Left cardiac atrium (tissue), 4 donors: ENCODE measurements around the gene SLC25A42. TPM values are rescaled to one million over a fixed set of nuclear protein-coding genes. Genes with fewer than 3 reads are reported as not detected.

ENCODE experiments used
- ATAC-seq, 2 donors: fragments of 200-7000 bp; cut with Tn5 transposase; one replicate each; pipeline ENCODE4 v1.9.1; 2020; ENCODE audit warnings: mild to moderate bottlenecking in 2 of 2, moderate library complexity in 2 of 2
- DNase-seq: peaks from one replicate; pipeline ENCODE4 v3.0.0-alpha.2; 2020
- intact Hi-C, 2 donors: fragments of 100-400 bp; cut with DNase I; formaldehyde crosslinking; loops; one replicate each; pipeline versions ENCODE4 v1.14.1 to v1.15.1; 2022 to 2023
- total RNA-seq, 2 donors: library from RNA; stranded (reverse); fragmentation: NEBNext Ultra II Directional; extraction: Animal tissue kit (Norgen Biotek cat#: 25700); gene quantifications; one replicate each; pipeline ENCODE4 v1.2.1, GENCODE V29; 2021
- donor health status: DM: no; HTN: yes; CAD: no.
- donor health status: DM: no; HTN: yes; CAD: no; lungs with severe emphysema.
- donor health status: DM: yes; HTN: yes; CAD: no.
- donor health status: Dilated cardiomyopathy.

Gene SLC25A42
- total RNA-seq, 2 donors from 2014 or later, result 13.9 to 15.2 TPM

GRCh38 chr19:19064098-19064722 lies 416 bp downstream of the SLC25A42 start:
- DNase-seq (no peak), ATAC-seq (peak in 1 of 2 donors; percentile 9)
- intact Hi-C loops, result no loop called here

- intact Hi-C loops, result no loop called here
- DNase-seq (no peak), ATAC-seq (no peak)
Measured at GRCh38 chr19:19064811-19065745, 1.3 kb downstream of the SLC25A42 start.

GRCh38 chr19:19067276-19068072 lies 3.7 kb downstream of the SLC25A42 start:
- DNase-seq, result no peak
- no peak for ATAC-seq
- intact Hi-C loops, result no loop called here

- intact Hi-C loops, result no loop called here
- ATAC-seq (no peak), DNase-seq (no peak)
Measured at GRCh38 chr19:19068659-19069654, 5.2 kb downstream of the SLC25A42 start.

- intact Hi-C loops, result no loop called here
- no peak for DNase-seq
- ATAC-seq, result no peak
Measured at GRCh38 chr19:19071897-19072296, 8.1 kb downstream of the SLC25A42 start.

- intact Hi-C loops, result no loop called here
- no peak for DNase-seq
- ATAC-seq, result no peak
Measured at GRCh38 chr19:19074196-19074882, 10.5 kb downstream of the SLC25A42 start.

GRCh38 chr19:19075126-19075525 lies 11.3 kb downstream of the SLC25A42 start:
- ATAC-seq (no peak), DNase-seq (no peak)
- intact Hi-C loops, result no loop called here

GRCh38 chr19:19076476-19076875 lies 12.7 kb downstream of the SLC25A42 start:
- ATAC-seq (no peak), DNase-seq (no peak)
- intact Hi-C loops, result no loop called here

GRCh38 chr19:19077103-19077502 lies 13.3 kb downstream of the SLC25A42 start:
- DNase-seq (no peak), ATAC-seq (no peak)
- intact Hi-C loops, result no loop called here

GRCh38 chr19:19078801-19079200 lies 15.0 kb downstream of the SLC25A42 start:
- no peak for DNase-seq
- ATAC-seq, result no peak
- intact Hi-C loops, result no loop called here

GRCh38 chr19:19079571-19079970 lies 15.8 kb downstream of the SLC25A42 start:
- ATAC-seq (no peak), DNase-seq (no peak)
- intact Hi-C loops, result no loop called here

- peak; percentile 77 for DNase-seq
- peak; percentile 9 to 59 for ATAC-seq
- intact Hi-C loops, result no loop called here
Measured at GRCh38 chr19:19081642-19082151, 17.9 kb downstream of the SLC25A42 start.

- DNase-seq (no peak), ATAC-seq (peak in 1 of 2 donors; percentile 39)
- intact Hi-C loops, result no loop called here
Measured at GRCh38 chr19:19083413-19084178, 19.8 kb downstream of the SLC25A42 start.

- intact Hi-C loops, result no loop called here
- ATAC-seq (no peak), DNase-seq (no peak)
Measured at GRCh38 chr19:19087676-19088075, 23.9 kb downstream of the SLC25A42 start.

GRCh38 chr19:19094513-19094912 lies 30.7 kb downstream of the SLC25A42 start:
- no peak for ATAC-seq
- intact Hi-C loops, result no loop called here
- DNase-seq, result no peak

- no peak for DNase-seq
- intact Hi-C loops, result no loop called here
Measured at GRCh38 chr19:19095691-19096090, 31.9 kb downstream of the SLC25A42 start.

More at GRCh38 chr19:19095691-19096090, 31.9 kb downstream of the SLC25A42 start:
- no peak for ATAC-seq
